ENCODE results near the gene ATP2C2.

Gene ATP2C2

GRCh38 chr16:84451781-84452180, 83.4 kb downstream of the ATP2C2 start:
- DNase-seq (ENCODE audit: low read depth) = no peak

DNA sequence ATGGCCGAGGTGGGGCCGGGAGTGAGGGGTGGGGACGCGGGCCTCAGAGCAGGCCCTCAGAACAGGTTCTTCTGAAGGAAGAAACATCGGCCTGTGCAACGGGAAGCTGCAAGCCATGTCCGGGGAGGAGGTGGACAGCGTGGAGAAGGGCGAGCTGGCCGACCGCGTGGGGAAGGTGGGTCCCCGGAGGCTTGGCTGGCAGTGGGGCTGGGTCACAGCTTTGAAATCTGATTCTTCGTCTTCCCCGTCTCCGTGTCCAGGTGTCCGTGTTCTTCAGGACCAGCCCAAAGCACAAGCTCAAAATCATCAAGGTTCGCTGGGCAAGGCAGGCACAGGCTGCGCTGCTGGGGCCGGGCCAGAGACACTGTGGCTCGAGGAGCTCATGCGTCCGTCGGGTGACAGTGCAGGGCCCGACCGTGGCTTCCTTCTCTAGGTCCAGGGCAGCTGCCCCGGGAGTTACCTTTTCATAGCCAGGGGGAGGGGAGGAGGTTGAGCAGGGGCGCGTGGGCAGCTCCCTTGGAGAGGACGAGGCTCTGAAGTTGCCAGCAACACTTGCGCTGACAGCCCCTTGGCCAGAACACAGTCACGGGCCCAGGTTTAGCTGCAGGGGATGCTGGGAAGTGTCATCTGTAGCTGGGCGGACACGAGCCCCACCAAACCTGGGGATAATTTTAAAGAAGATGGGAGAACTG, 84.9 kb downstream of the ATP2C2 start:
- no peak for DNase-seq (ENCODE audit: low read depth)

DNA sequence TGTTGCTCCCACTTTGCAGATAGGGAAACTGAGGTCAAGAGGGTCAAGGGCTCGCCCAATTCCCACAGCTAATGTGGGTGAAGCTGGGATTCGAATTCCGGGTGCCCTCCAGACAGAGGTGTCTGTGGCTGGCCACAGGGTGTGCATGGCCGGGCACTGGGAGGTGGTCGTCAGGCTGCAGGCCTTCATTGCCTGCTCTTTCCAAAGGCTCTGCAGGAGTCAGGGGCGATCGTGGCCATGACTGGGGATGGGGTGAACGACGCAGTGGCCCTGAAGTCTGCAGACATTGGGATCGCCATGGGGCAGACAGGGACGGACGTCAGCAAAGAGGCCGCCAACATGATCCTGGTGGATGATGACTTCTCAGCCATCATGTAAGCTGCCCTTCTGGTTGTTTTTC, 86.3 kb downstream of the ATP2C2 start:
- no peak for DNase-seq (ENCODE audit: low read depth)

DNA sequence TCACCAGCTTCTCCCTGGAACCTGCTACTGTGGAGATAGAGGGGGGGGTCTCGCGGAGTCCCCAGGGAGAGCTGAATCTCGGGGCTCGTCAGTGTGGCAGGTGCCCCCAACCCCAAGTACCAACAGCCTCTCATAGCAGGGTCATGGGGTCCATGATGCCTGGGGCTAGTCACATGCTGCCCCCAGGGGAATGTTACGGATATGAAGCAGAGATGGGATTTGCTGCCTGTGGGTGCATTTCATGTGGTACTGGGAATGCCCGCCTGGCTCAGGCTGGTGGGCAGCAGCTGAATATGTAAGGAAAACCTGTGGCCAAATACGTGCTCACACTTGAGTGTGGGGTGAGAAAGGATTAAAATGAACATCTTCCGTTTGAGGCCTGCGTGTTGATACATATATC, 86.7 kb downstream of the ATP2C2 start:
- no peak for DNase-seq (ENCODE audit: low read depth)

- no peak for DNase-seq (ENCODE audit: low read depth)
Observed at GRCh38 chr16:84458606-84459532, 90.5 kb downstream of the ATP2C2 start.

DNA sequence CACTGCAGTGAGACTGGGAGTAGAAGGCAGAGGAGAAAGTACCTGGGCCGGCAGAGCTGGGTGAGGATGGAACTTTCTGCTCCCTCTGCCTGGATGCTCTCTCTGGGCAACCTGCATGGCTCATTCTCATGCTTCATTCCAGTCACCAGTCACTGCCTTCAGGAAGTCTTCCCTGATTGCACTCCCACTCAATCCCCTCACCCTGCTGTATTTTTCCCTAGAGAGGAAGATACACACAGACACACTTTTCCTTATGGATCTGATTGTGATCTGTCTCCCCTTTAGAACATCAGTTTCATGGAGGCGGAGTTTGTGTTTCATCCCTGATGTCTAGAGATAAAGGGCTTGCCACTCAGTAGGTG, 91.2 kb downstream of the ATP2C2 start:
- no peak for DNase-seq (ENCODE audit: low read depth)

DNA sequence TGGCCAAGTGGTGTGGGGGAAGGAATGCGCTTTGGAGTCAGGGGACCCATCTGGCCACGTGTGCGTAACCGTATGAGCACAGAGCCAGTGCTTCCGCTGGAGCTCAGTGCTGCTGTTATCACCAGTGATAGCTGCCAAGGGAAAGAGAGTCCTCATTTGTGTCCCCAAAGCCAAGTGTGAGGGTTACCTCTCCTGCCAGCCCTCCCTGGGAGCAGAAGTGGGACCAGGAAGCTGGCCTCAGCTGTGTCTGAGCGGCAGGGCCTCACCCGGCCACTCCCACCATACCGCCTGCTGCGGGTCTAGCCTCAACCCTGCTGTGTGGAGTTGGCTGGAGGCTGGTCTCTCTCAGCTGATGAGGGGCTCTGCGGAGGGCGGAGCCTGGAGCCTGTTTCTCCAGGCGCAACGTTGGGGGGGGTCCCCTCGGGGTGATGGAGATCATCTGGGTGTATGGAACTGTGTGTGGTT, 91.6 kb downstream of the ATP2C2 start:
- no peak for DNase-seq (ENCODE audit: low read depth)

- DNase-seq (ENCODE audit: low read depth) = no peak
Observed at GRCh38 chr16:84460406-84461028, 92.2 kb downstream of the ATP2C2 start.

DNA sequence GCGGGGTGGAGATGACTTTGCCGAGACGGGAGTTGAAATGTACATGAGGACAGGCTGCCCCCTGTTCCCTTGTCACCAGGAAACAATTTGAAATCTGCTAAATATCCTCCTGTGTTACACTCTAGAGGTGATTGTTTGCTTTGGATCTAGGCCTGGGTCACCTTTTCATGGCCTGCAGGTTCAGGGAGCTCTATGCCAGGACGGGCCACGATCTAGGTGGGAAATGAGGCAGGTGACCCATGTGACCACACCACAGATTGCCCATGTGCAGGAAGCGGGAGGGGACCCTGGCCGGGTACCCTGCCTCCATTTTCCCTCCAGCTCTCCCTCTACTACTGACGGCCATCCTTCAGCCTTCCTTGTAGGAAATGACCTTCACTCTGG, 92.7 kb downstream of the ATP2C2 start:
- no peak for DNase-seq (ENCODE audit: low read depth)

DNA sequence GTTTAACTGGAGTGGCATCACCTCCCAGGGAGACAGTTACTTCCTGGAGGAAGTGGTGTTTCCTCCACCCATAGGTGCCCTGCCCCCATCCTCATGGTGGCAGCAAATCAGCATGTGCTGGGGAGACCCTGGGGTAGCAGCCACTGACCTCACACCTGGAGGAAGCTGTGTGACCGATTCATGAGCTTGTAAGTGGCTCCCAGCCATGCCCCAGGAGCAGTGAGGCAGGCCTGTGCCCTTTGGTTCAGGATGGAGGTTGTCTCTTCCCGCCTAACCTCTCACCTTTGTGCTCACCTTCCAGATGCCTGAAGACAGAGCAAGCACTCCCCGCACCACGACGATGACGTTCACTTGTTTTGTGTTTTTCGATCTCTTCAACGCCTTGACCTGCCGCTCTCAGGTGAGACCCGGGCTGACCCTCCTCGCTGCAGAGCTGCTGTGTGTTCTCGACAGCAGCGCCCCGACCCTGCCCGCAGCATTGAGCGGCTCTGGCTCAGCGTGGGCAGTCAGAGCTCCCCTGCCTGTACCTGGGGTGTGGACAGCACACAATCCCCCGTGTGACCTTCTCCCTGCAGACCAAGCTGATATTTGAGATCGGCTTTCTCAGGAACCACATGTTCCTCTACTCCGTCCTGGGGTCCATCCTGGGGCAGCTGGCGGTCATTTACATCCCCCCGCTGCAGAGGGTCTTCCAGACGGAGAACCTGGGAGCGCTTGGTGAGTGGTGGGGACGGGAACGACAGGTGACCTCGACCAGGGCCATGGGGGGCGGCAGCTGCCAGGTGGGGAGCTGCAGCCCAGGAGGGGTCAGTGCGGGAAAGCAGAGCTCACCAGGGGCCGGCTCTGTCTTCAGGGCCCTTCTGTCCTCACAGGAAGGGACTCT, 93.3 kb downstream of the ATP2C2 start:
- no peak for DNase-seq (ENCODE audit: low read depth)

GRCh38 chr16:84462296-84463210, 94.2 kb downstream of the ATP2C2 start:
- DNase-seq (ENCODE audit: low read depth) = no peak

DNA sequence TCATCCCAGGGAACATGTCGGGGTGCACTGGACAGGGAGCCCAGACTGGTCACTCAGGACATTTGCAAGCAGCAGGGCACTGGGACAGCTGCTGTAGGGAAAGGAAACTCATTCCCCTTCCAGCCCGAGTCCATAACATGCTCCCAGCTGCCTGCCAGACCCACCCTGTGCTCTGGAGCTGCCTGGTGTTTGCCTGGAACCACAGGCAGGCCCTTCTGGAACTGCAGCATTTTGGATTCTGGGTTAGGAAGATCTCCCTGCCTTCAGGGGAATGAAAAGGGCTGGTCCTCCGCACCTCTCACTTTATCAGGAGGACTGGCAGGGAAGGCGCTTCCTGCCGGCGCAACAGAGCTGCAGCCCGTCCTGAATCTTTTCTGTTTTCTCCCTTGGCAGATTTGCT, 94.9 kb downstream of the ATP2C2 start:
- no peak for DNase-seq (ENCODE audit: low read depth)

GRCh38 chr16:84464116-84464515, 95.8 kb downstream of the ATP2C2 start:
- DNase-seq (ENCODE audit: low read depth) = no peak

DNA sequence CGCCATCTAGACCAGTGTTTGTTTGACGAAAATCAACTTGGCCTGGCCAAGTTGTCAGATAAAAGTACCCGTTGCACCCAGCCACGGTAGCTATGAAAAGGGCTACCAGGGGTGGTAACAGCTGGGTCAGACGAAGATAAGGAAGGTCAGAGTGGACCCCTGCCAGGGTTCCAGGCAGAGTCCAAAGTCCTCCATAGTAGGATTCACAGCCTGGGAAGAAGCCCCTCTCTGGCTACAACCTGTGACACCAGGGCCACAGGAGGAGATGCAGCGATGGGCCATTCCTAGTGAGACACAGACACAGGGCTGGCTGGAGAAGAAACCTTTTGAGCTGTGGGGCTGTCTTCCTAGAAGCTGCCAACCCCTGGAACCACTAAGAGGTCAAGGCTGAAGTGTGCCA, 96.8 kb downstream of the ATP2C2 start:
- no peak for DNase-seq (ENCODE audit: low read depth)

DNA sequence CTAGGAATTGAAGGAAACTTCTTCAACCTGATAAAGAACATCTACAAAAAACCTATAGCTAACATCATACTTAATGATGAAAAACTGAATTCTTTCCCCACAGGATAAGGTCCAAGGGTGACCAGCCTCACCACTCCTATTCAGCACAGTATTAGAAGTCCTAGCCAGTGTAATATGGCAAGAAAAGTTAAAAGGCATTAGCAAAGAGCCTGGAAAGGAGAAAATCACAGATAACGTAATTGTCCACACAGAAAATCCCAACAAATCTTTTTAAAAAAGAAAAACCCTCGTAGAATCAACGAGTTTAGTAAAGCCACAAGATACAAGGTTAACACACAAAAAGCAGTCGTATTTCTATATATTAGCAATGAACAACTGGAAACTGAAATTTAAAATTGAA, 98.4 kb downstream of the ATP2C2 start:
- DNase-seq (ENCODE audit: low read depth) = no peak

GRCh38 chr16:84467256-84467655, 98.9 kb downstream of the ATP2C2 start:
- DNase-seq (ENCODE audit: low read depth) = no peak

GRCh38 chr16:84467709-84468108, 99.4 kb downstream of the ATP2C2 start:
- DNase-seq (ENCODE audit: low read depth) = no peak

DNA sequence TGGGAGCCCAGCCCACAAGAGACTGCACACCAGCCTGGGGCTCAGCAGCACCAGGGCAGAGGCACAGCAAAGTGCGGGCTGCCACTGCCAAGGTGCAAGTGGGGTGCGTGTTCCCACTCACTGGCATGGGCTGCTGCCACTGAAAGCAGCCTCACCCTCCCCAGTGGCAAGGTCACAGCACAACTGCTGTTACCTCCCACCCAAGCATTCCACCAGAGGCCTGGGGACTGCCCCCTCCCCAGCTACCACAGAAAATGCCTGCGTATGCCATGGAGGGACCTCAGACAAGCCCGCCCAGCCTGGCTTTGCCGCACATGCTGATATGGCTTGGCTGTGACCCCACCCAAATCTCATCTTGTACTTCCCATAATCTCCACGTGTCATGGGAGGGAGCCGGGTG, 103.0 kb downstream of the ATP2C2 start:
- no peak for DNase-seq (ENCODE audit: low read depth)

DNA sequence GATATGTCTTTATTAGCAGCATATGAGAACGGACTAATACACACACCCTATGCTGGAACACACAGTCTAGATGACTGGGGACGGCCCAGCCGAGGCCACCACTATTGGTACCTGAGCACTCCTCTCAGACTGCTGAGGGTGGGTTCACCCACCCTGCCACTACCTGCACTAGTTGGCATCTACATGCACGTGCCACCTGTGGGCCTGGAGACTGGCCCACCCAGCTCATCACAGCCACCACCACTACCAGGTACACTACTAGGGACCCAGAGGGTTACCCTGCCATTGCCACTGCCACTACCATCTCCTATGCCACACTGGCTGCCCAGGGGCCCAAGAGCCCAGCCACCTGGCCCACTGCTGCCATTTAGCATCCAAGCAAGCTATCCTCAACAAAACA, 103.6 kb downstream of the ATP2C2 start:
- no peak for DNase-seq (ENCODE audit: low read depth)

DNA sequence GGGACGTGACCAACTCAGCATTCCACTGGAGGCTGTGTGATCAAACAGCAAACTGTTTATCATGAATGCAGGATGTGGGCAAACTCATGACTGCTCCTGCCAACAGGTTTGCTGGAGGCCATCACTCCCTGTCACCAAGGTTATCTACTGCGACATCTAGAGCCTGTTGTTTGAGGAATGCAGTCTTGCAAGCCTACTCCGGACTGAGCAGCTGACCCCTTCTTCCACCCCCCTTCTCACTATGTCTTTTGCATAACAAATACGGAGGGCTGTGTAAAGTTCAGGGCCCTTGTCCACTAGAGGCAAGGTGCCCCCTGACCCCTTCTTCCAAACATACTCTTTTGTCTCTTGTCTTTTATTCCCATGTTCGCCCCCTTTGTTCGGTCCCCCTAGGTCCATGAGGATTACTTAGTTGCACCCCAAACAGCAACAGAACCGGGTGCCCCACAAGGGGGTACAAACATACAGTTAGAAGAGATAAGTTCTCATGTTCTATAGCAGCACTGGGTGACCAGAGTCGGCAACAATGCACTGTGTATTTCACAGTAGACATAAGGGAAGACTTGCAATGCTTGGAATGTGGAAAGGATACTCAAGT, 107.4 kb downstream of the ATP2C2 start:
- no peak for DNase-seq (ENCODE audit: low read depth)

- DNase-seq (ENCODE audit: low read depth) = no peak
Observed at GRCh38 chr16:84476401-84476800, 108.1 kb downstream of the ATP2C2 start.

Measured in stimulated activated CD8-positive, alpha-beta memory T cell treated with anti-CD3 and anti-CD28 coated beads, Interleukin-12 subunit alpha, Interleukin-12 subunit beta, amount 100 ng/mL, for 1 hour (primary cell).